Measurements from ENCODE around the gene DDX56.
"Not testable (repeated sequence)": the region's sequence is repeated elsewhere in the genome, so short reads cannot be mapped to it uniquely, and the experiment has no call there.

DDX56 gene

DNA sequence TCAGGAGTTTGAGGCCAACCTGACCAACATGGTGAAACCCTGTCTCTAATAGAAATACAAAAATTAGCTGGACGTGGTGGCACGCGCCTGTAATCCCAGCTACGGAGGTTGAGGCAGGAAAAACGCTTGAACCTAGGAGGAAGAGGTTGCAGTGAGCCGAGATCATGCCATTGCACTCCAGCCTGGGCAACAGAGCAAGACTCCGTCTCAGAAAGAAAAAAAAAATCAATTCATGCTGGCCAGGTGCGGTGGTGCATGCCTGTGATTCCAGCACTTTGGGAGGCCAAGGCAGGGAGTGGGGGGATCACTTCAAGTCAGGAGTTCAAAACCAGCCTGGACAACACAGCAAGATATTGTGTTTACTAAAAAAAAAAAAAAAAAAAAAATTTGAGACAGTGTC is 23.5 kb upstream of the DDX56 start:
- DNase-seq (ENCODE audit: low spot score) = not testable (repeated sequence)

DNA sequence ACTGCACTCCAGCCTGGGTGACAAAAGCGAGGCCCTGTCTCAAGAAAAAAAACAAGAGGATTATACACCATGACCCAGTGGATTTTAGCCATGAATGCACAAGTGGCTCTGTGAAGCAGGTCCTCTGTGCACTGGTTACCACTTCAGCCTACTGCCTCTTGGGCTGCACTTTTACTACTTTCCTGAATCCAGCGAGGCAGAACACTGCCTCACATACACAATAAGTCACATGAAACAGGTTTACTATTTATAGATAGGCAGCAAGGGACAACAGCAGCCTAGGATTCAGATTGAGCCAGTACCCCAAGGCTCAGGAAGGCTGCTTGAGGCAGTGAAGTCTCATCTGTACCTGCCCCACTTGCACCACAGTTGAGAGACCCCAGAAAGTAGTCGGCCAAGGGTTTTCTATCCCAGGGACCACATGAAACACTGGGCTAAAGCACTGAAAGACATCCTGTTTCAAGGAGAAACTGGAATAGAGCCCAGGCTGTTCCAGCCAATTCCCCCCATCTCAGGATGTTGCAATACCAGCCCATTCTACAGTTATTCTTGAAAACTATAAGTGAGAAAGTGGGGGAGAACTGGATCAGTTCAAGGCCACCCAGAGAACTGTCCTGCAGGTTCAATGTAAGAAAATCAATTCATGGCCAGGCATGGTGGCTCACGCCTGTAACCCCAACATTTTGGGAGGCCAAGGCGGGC is 22.4 kb upstream of the DDX56 start:
- DNase-seq (ENCODE audit: low spot score) = no peak

GRCh38 chr7:44590910-44591309 is 17.2 kb upstream of the DDX56 start:
- DNase-seq (ENCODE audit: low spot score) = no peak

DNA sequence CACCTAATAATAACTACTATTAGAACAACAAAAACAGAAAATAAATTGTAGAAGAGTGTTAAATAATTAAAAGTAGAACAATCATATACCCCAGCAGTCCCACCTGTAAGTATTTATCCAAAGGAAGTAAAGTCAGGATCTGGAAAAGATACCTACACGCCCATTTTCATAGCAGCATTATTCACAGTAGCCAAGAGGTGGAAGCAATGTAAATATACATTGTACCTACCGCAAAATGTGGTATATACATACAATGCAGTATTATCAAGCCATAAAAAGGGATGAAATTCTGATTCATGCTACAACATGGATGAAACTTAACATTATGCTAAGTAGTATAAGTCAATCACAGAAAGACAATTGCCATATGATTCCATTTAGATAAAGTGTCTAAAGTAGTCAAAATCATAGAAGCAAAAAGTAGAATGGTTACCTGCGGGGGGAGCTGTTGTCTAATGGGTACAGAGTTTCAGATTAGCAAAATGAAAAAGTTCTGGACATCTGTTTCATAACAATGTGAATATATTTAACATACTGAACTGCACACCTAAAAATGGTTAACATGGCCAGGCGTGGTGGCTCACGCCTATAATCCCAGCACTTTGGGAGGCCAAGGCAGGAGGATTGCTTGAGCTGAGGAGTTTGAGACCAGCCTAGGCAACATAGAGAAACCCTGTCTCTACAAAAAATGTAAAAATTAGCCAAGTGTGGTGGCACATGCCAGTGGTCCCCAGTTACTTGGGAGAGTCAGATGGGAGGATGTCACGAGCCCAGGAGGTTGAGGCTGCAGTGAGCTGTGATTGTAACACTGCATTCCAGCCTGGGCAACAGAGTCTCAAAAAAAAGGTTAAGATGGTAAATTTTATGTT is 14.4 kb upstream of the DDX56 start:
- DNase-seq (ENCODE audit: low spot score) = no peak

DNA sequence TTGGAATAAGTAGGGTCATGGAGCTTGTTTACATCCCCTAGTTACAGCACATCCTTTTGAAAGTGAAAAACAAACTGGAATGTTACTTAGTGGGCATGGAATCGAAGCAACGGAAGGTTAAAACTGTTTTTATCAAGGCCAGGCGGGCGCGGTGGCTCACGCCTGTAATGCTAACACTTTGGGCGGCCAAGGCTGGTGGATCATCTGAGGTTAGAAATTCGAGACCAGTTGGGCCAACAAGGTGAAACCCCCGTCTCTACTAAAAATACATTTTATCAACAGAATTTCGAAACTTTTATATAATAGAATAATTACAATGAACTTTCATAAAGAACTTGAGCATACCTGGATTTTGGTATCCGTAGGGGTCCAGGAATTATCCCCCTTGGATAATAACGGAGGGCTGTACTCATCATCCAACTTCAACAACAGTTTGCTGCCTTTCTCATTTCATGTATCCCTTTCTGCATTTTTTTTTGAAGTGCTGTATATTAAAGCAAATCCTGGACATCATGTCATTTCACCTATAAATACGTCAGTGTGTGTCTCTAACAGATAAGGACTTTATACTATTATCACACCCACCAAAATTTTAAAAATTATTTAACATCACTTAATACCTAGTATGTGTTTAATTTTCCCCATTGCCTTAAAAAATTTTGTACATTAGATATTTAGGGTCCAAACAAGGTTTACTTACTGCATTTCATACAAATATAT is 9.6 kb upstream of the DDX56 start:
- DNase-seq (ENCODE audit: low spot score) = no peak

DNA sequence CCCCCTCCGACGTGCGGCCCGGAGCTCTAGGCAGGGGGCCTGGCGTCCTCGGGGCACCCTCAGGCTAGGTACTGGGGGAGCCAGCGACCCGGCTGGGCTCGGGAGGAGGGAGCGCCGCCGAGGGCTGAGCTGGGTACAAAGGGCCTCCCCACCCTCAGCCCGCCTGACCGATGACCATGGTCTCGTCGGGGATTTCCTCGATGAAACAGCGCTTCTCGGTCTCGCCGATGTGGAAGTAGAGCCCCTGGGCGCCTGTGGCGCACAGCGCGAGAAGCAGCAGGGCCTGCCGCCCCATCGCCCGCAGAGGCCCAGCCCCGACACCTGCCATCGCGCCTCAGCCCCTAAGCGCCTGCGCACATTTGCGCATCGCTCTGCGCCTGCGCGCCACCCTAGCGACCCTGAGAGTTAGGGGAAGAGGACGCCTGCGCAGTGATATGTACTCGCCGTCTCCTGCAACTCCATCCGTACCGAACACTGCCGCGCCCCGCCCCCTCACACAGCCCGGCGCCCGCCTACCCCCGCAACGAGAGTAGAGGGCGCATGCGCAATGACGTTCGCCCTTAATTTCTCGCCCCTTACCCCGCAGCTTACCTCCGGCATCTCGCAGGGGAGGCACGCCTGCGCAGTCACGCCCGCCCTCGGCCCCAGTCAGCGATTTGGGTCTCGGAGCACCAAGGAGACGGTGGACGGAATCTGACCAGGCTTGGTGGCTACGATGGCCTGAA is 8.3 kb upstream of the DDX56 start, which contains the start of gene TMED4:
Gene TMED4, minus strand, starts transcription at position 353 of the 725 bp plus-strand sequence. Its CDS starts 25 bp downstream, at position 328.
- DNase-seq (ENCODE audit: low spot score) = peak; percentile 99

DNA sequence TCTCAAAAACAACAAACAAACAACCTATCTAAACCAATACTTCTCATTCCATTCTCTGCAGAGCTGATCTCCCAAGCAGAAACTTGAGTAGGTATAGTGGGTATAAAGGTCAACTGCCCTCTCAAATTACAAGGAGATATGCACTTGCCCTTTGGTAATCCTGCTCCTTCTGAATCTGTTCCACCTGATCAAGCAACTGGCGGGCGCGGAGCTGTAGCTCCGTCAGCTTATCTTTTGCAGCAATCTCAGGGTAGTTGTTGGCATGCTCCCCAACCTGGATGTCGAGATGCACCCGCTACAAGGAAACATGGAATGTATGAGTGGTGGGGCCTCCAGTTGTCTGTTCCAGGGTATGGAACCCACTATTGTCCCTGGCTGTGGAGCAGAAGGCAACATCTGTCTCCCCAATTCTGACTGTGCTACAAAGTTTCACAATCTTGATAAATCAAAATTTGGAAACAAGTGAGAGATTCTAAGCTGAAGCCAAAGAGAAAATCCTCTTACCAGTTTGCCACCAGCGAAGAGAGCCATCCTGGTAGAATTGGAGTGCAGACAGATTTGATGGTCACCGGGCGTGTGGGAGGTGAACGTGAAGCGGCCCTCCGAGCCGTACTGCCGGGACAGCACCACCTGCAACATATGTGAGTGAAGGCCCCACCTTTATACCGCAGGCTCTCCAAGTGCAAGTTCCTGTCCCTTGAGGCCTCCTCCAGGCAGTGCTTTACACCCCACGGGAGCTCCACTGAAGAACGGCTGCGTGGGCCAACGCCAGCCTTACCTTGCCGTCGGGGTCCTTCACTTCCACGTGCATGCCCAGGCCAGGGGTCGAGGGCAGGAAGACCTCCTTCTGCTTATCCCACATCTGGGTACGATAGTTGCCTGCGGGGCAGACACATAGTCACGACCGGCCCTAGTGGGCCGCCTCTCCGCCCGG is 7.5 kb upstream of the DDX56 start:
- DNase-seq (ENCODE audit: low spot score) = no peak

DNA sequence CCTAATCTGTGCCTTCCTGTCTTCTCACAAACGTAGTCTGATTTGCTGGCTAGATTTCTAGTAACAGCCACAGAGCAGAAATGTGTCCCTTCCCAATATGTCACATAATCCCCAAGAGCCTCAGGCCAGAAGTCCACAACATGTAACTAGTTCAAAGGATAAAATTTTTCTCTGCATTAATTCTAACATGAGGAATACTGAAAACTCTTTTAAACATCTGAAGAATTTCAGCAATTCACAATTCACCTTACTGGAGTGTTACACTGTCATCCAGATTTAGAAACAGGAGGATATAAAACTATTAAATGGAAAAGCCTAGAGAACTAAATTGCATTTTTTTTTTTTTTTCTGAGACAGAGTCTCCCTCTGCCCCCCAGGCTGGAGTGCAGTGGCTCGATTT is 2.5 kb upstream of the DDX56 start:
- DNase-seq (ENCODE audit: low spot score) = no peak

DNA sequence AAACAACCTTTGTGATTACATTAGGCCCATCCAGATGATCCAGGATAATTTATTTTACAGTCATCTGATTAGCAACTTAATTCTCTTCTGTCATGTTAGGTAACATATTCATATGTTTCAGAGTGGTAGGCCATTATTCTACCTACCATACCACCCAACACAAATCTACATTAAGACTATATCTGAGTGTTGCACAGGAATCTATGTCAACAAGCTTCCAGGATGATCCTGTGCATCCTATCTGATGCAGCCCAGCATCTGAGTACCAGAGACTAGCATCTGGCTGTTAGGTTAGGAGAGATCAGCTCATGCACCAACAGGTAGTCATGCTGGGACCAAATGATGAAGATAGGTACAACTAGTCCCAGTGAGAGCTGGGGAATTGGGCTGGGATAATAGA is 1.3 kb upstream of the DDX56 start:
- no peak for DNase-seq (ENCODE audit: low spot score)

DNA sequence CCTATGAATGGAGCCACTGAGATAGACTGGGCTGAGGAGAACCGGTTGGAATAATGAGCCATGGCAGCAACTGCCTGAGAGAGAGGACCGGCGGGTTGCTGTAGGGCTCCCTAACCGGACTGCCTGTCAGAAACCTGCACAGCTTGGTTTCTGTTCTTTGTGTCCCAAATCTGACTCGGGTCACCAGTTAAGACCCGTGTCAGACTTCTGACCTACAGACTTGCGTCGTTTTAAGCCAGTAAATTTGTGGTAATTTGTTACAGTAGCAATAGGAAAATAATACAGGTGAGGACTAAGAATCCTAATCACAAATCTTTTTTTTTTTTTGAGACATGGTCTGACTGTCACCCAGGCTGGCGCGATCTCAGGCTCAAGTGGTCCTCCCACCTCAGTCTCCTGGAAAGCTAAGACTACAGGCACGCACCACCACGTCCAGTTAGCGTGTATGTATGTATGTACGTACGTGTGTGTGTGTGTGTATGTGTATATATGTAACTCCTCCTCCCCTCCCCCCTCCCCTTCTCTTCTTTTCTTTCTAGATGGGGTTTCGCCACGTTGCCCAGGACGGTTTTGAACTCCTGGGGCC is 672 bp upstream of the DDX56 start:
- DNase-seq (ENCODE audit: low spot score) = no peak

- DNase-seq (ENCODE audit: low spot score) = no peak
Observed at GRCh38 chr7:44572771-44573170, 937 bp downstream of the DDX56 start.

- DNase-seq (ENCODE audit: low spot score) = no peak
Observed at GRCh38 chr7:44569959-44570358, 3.7 kb downstream of the DDX56 start.

GRCh38 chr7:44568771-44569560 is 4.7 kb downstream of the DDX56 start:
- DNase-seq (ENCODE audit: low spot score) = no peak

DNA sequence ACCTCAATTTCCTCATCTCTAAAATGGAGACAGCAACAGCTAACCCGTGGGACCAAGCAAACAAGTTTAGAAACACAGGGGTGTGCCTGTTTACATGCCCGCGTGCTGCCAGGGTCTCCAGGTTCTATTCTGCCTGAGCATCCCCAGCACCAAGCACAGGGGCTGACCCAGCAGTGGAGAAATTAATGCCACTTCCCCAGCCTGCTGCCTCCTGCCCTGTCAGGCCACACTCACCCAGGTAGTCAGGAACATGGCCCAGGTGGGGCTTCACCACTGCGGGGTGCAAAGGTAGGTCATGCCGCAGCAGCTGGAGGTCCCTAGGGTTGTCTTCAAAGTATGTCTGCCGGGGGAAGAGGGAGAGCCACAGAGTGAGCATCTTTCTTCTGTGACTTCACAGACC is 5.8 kb downstream of the DDX56 start:
- no peak for DNase-seq (ENCODE audit: low spot score)

GRCh38 chr7:44566680-44567079 is 7.0 kb downstream of the DDX56 start:
- no peak for DNase-seq (ENCODE audit: low spot score)

GRCh38 chr7:44565795-44566559 is 7.7 kb downstream of the DDX56 start:
- DNase-seq (ENCODE audit: low spot score) = no peak

GRCh38 chr7:44565097-44565794 is 8.5 kb downstream of the DDX56 start:
- peak; percentile 88 for DNase-seq (ENCODE audit: low spot score)

DNA sequence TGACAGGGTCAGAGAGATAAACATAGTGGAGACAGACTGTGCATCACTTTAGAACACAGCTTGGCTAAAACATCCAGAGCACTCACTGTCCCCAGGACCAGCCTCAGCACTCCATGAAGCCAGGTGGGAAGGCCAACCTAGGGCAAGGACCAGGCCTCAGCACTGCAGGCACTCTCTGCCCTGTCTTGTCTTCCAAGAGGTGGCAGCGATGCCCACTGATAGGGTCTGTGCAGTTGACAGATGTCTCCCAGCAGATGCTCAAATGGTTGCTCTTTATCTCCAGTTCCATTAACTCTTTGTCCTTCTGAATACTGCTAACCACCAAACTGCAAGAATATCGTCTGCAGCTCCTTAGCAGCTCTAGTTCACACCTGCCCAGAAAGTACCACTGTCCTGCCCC is 9.1 kb downstream of the DDX56 start:
- DNase-seq (ENCODE audit: low spot score) = no peak

All from D341Med (cell line).